Neural cell (in vitro differentiated cells): ENCODE data around the gene HNRNPK. TPM values are rescaled to one million over a fixed set of nuclear protein-coding genes. Genes with fewer than 3 reads are reported as not detected.

Experiments used
- H2AFZ ChIP-seq: fragments of 200-600, 300-800 bp; sonication (generic), shearing (Covaris generic); 2 replicates; pipeline ENCODE4 v1.6.0; 2014; ENCODE audit warnings: low read depth, mild to moderate bottlenecking, antibody characterized with exemption, low read length, moderate library complexity
- H3F3A ChIP-seq: fragments of 200-600 bp; shearing (Covaris generic); 2 replicates; pipeline ENCODE4 v1.6.1; 2016; ENCODE audit warnings: mild to moderate bottlenecking, moderate library complexity, mixed read lengths, antibody characterized with exemption, low read length; ENCODE audit not compliant: insufficient read depth, poor library complexity, severe bottlenecking
- H3K27ac ChIP-seq: fragments of 200-600, 300-800 bp; sonication (generic), shearing (Covaris generic); 2 replicates; pipeline ENCODE4 v1.5.1; 2014; ENCODE audit warnings: mild to moderate bottlenecking, low read length, moderate library complexity
- H3K27me3 ChIP-seq: fragments of 300-800, 200-600 bp; sonication (generic), shearing (Covaris generic); 2 replicates; pipeline ENCODE4 v1.6.0; 2014; ENCODE audit warnings: mild to moderate bottlenecking, low read depth, low read length, moderate library complexity; ENCODE audit not compliant: insufficient read depth
- H3K36me3 ChIP-seq: fragments of 300-800, 200-600 bp; sonication (generic), shearing (Covaris generic); 2 replicates; pipeline ENCODE4 v1.5.1; 2014; ENCODE audit warnings: mild to moderate bottlenecking, antibody characterized with exemption, low read length, moderate library complexity; ENCODE audit not compliant: insufficient read depth
- H3K4me2 ChIP-seq: fragments of 300-800, 200-600 bp; sonication (generic), shearing (Covaris generic); 2 replicates; pipeline ENCODE4 v1.6.0; 2014; ENCODE audit warnings: mild to moderate bottlenecking, low read length
- H3K4me3 ChIP-seq: fragments of 300-800, 200-600 bp; sonication (generic), shearing (Covaris generic); 2 replicates; pipeline ENCODE4 v1.5.1; 2014; ENCODE audit warnings: mild to moderate bottlenecking, low read length, moderate library complexity
- H3K79me2 ChIP-seq: fragments of 200-600 bp; shearing (Covaris generic); replicated peaks from 2 replicates; pipeline ENCODE4 v1.6.0; 2014; ENCODE audit warnings: mild to moderate bottlenecking, low read length, moderate library complexity; ENCODE audit not compliant: insufficient read depth
- H3K9ac ChIP-seq: fragments of 300-800, 200-600 bp; sonication (generic), shearing (Covaris generic); 2 replicates; pipeline ENCODE4 v1.6.1; 2016; ENCODE audit warnings: mild to moderate bottlenecking, low read length, mixed read lengths
- H3K9me2 ChIP-seq: fragments of 200-600 bp; shearing (Covaris generic); 2 replicates; pipeline ENCODE4 v1.6.1; 2016; ENCODE audit warnings: mild to moderate bottlenecking, low read length, mixed read lengths; ENCODE audit not compliant: insufficient read depth
- H3K9me3 ChIP-seq: fragments of 200-600, 300-800 bp; sonication (generic), shearing (Covaris generic); 2 replicates; pipeline ENCODE4 v1.6.1; 2016; ENCODE audit warnings: mild to moderate bottlenecking, mixed run types, low read length, moderate library complexity, mixed read lengths
- H4K20me1 ChIP-seq: fragments of 200-600 bp; shearing (Covaris generic); 2 replicates; pipeline ENCODE4 v1.6.1; 2016; ENCODE audit warnings: mild to moderate bottlenecking, mixed run types; ENCODE audit not compliant: insufficient read depth
- CTCF ChIP-seq: fragments of 450-650 bp; IDR thresholded peaks from 2 replicates; pipeline ENCODE4 v1.5.1; 2014; ENCODE audit warnings: antibody characterized with exemption, mild to moderate bottlenecking, moderate library complexity; ENCODE audit not compliant: poor library complexity, severe bottlenecking
- EP300 ChIP-seq: fragments of 450-650 bp; conservative IDR thresholded peaks from 2 replicates; pipeline ENCODE4 v1.6.1; 2014; ENCODE audit warnings: antibody characterized with exemption, mild to moderate bottlenecking, moderate library complexity; ENCODE audit not compliant: poor library complexity, severe bottlenecking
- EZH2 ChIP-seq: fragments of 200-600, 300-800 bp; shearing (Covaris generic), sonication (generic); IDR thresholded peaks from 2 replicates; pipeline ENCODE4 v1.6.1; 2014; ENCODE audit warnings: antibody characterized with exemption, low read length, borderline replicate concordance, mild to moderate bottlenecking; ENCODE audit not compliant: insufficient read depth, poor library complexity, severe bottlenecking
- MXI1 ChIP-seq: fragments of 450-650 bp; conservative IDR thresholded peaks from 2 replicates; pipeline ENCODE4 v1.6.1; 2014; ENCODE audit warnings: antibody characterized with exemption, mild to moderate bottlenecking; ENCODE audit not compliant: poor library complexity, severe bottlenecking
- POLR2AphosphoS5 ChIP-seq: IDR thresholded peaks from 2 replicates; pipeline ENCODE4 v1.6.1; 2012
- RAD21 ChIP-seq: fragments of 450-650 bp; conservative IDR thresholded peaks from 2 replicates; pipeline ENCODE4 v1.6.1; 2014; ENCODE audit warnings: antibody characterized with exemption, mild to moderate bottlenecking, moderate library complexity
- REST ChIP-seq: IDR thresholded peaks from 2 replicates; pipeline ENCODE4 v1.6.1; 2012; ENCODE audit warnings: borderline replicate concordance
- SMC3 ChIP-seq: fragments of 450-650 bp; conservative IDR thresholded peaks from 2 replicates; pipeline ENCODE4 v1.6.1; 2014; ENCODE audit warnings: antibody characterized with exemption, mild to moderate bottlenecking, moderate library complexity; ENCODE audit not compliant: poor library complexity
- TAF1 ChIP-seq: IDR thresholded peaks from 2 replicates; pipeline ENCODE4 v1.6.1; 2012; ENCODE audit warnings: low read depth
- polyA plus RNA-seq: library from polyadenylated mRNA; depleted of rRNA; stranded (reverse); fragments of >200 nt; gene quantifications from 2 replicates; pipeline ENCODE4 v1.2.3, GENCODE V29; 2014

HNRNPK gene
- polyA plus RNA-seq, 1 donor from 2014 or later = 1,061 TPM

- TF ChIP-seq EP300 = no peak
These were observed 12.9 kb upstream of the HNRNPK start (continued) for GRCh38 chr9:83992901-83993300.

GRCh38 chr9:83992407-83992806, 12.4 kb upstream of the HNRNPK start:
- no peak overlapping the region for H3K27ac ChIP-seq
- no peak overlapping the region for H3K4me2 ChIP-seq
- H2AFZ ChIP-seq = no peak overlapping the region
- no peak overlapping the region for H3K9ac ChIP-seq
- H3K4me3 ChIP-seq = no peak overlapping the region
- H3F3A ChIP-seq = no peaks in the 10 kb centered on the region
- peaks cover 58% of the 10 kb centered on the region for H3K79me2 ChIP-seq
- no peak for TF ChIP-seq RAD21
- no peak for TF ChIP-seq CTCF
- TF ChIP-seq MXI1 = no peak
- TF ChIP-seq TAF1 = no peak
- TF ChIP-seq EP300 = no peak
- no peak for TF ChIP-seq REST
- no peak for TF ChIP-seq EZH2
- TF ChIP-seq POLR2AphosphoS5 = no peak
- no peak for TF ChIP-seq SMC3
- no peaks in the 10 kb centered on the region for H3K27me3 ChIP-seq
- no peaks in the 10 kb centered on the region for H3K36me3 ChIP-seq
- H3K9me3 ChIP-seq = no peaks in the 10 kb centered on the region
- H4K20me1 ChIP-seq = no peaks in the 10 kb centered on the region
- no peaks in the 10 kb centered on the region for H3K9me2 ChIP-seq

GRCh38 chr9:83991355-83991754, 11.3 kb upstream of the HNRNPK start:
- Histone ChIP-seq H3K27ac (no peak overlapping the region), H3K79me2 (peaks cover 62% of the 10 kb centered on the region), H3K36me3 (no peaks in the 10 kb centered on the region), H3K9me3 (no peaks in the 10 kb centered on the region), H3K4me2 (no peak overlapping the region), H2AFZ (no peak overlapping the region), H3F3A (no peaks in the 10 kb centered on the region), H3K27me3 (no peaks in the 10 kb centered on the region), H4K20me1 (no peaks in the 10 kb centered on the region), H3K4me3 (no peak overlapping the region), H3K9ac (no peak overlapping the region), H3K9me2 (no peaks in the 10 kb centered on the region)
- TF ChIP-seq REST (no peak), EP300 (no peak), CTCF (no peak), SMC3 (no peak), RAD21 (no peak), EZH2 (no peak), TAF1 (no peak), MXI1 (no peak), POLR2AphosphoS5 (no peak)
